DOHH2 (cell line): ENCODE measurements around the gene RBM33.
A peak's percentile ranks its signal among the peaks of the same experiment; 100 is the strongest.

ENCODE experiments used
- H3F3A ChIP-seq: fragments of 200-600 bp; sonication (generic), shearing (Covaris generic); 2 replicates; pipeline ENCODE4 v1.6.0; 2016; ENCODE audit warnings: antibody characterized with exemption, mild to moderate bottlenecking; ENCODE audit not compliant: control insufficient read depth, insufficient read depth
- H3K27ac ChIP-seq: fragments of 200-600 bp; sonication (generic); 2 replicates; pipeline ENCODE4 v1.5.1; 2014; ENCODE audit warnings: low read depth, mild to moderate bottlenecking, low read length, moderate library complexity
- H3K27me3 ChIP-seq: fragments of 200-600 bp; sonication (generic); 2 replicates; pipeline ENCODE4 v1.6.1; 2014; ENCODE audit warnings: mild to moderate bottlenecking, low read length, mixed read lengths; ENCODE audit not compliant: control insufficient read depth
- H3K36me3 ChIP-seq: fragments of 200-600 bp; sonication (generic); 2 replicates; pipeline ENCODE4 v1.6.1; 2014; ENCODE audit warnings: mild to moderate bottlenecking, low read length, moderate library complexity, mixed read lengths; ENCODE audit not compliant: control insufficient read depth
- H3K4me1 ChIP-seq: fragments of 200-600 bp; sonication (generic); 2 replicates; pipeline ENCODE4 v1.6.1; 2014; ENCODE audit warnings: mild to moderate bottlenecking, low read length, mixed read lengths; ENCODE audit not compliant: control insufficient read depth
- H3K4me2 ChIP-seq: fragments of 200-600 bp; sonication (generic); 2 replicates; pipeline ENCODE4 v1.6.0; 2014; ENCODE audit warnings: mild to moderate bottlenecking, low read length, moderate library complexity
- H3K4me3 ChIP-seq: fragments of 200-600 bp; sonication (generic); 2 replicates; pipeline ENCODE4 v1.5.1; 2014; ENCODE audit warnings: mild to moderate bottlenecking, low read length, mixed read lengths
- H3K79me2 ChIP-seq: fragments of 200-600 bp; sonication (generic); 2 replicates; pipeline ENCODE4 v1.6.1; 2014; ENCODE audit warnings: mild to moderate bottlenecking, low read length, mixed read lengths; ENCODE audit not compliant: control insufficient read depth
- H3K9me2 ChIP-seq: fragments of 200-600 bp; sonication (generic); replicated peaks from 2 replicates; pipeline ENCODE4 v1.6.1; 2014; ENCODE audit warnings: mild to moderate bottlenecking, low read length, mixed read lengths; ENCODE audit not compliant: control insufficient read depth
- H3K9me3 ChIP-seq: fragments of 200-600 bp; sonication (generic); 2 replicates; pipeline ENCODE4 v1.6.1; 2014; ENCODE audit warnings: antibody characterized with exemption, low read length, mixed read lengths; ENCODE audit not compliant: control insufficient read depth, insufficient read depth
- H4K20me1 ChIP-seq: fragments of 200-600 bp; sonication (generic); 2 replicates; pipeline ENCODE4 v1.6.0; 2014; ENCODE audit warnings: low read depth, mild to moderate bottlenecking, antibody characterized with exemption, low read length, moderate library complexity; ENCODE audit not compliant: control insufficient read depth, insufficient read depth
- CTCF ChIP-seq: fragments of 200-600 bp; sonication (generic); IDR thresholded peaks from one replicate; pipeline ENCODE4 v1.5.1; 2014; ENCODE audit warnings: antibody characterized with exemption, mild to moderate bottlenecking, low read depth, low read length; ENCODE audit not compliant: poor library complexity, severe bottlenecking
- EZH2phosphoT487 ChIP-seq: fragments of 200-600 bp; sonication (generic); IDR thresholded peaks from 2 replicates; pipeline ENCODE4 v1.6.1; 2017; ENCODE audit warnings: borderline replicate concordance, mild to moderate bottlenecking, antibody characterized with exemption, low read length, moderate library complexity, mixed read lengths

Gene RBM33

GRCh38 chr7:155741082-155741481 lies 96.6 kb downstream of the RBM33 start:
- peak overlapping the region; percentile 91 for H3K27ac ChIP-seq
- H3K4me1 ChIP-seq = peaks cover 95% of the 10 kb centered on the region
- peaks cover 62% of the 10 kb centered on the region for H3F3A ChIP-seq
- peaks cover 94% of the 10 kb centered on the region for H3K36me3 ChIP-seq
- H3K79me2 ChIP-seq = peaks cover 84% of the 10 kb centered on the region
- H3K4me3 ChIP-seq = peak overlapping the region; percentile 60
- no peaks in the 10 kb centered on the region for H3K27me3 ChIP-seq
- no peaks in the 10 kb centered on the region for H3K9me2 ChIP-seq
- H3K9me3 ChIP-seq = no peaks in the 10 kb centered on the region
- peak overlapping the region; percentile 85 for H3K4me2 ChIP-seq
- TF ChIP-seq EZH2phosphoT487 (no peak), CTCF (no peak)
- H4K20me1 ChIP-seq = no peaks in the 10 kb centered on the region

GRCh38 chr7:155741805-155742204 lies 97.3 kb downstream of the RBM33 start:
- Histone ChIP-seq H3K27me3 (no peaks in the 10 kb centered on the region), H3K36me3 (peaks cover 97% of the 10 kb centered on the region), H3K4me3 (peak overlapping the region; percentile 60), H3K4me2 (peak overlapping the region; percentile 85), H3K9me3 (no peaks in the 10 kb centered on the region), H3K4me1 (peaks cover 95% of the 10 kb centered on the region), H3K9me2 (no peaks in the 10 kb centered on the region), H3K79me2 (peaks cover 85% of the 10 kb centered on the region), H3K27ac (peak overlapping the region; percentile 91), H3F3A (peaks cover 62% of the 10 kb centered on the region), H4K20me1 (no peaks in the 10 kb centered on the region)
- no peak for TF ChIP-seq EZH2phosphoT487
- no peak for TF ChIP-seq CTCF

DNA sequence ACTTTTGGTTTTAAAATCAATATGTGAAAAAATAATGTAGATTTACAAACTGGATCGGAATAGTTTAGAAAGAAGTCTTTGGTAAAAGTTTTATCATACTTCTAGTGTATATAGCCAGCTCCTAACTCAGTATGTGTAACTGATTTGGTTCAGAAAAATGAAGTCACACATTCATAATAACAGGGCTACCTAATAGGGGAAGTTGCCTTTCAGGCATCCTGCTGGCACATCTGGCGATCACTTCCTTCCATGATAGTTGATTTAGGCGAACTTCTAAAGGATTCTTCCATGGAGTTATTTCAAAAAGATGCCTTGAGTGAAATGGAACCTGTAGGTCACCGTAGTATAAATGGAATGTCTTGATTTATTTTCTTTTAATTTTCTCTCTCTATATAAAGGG lies 98.7 kb downstream of the RBM33 start:
- Histone ChIP-seq H3F3A (peaks cover 53% of the 10 kb centered on the region), H3K9me3 (no peaks in the 10 kb centered on the region), H3K27me3 (no peaks in the 10 kb centered on the region), H3K79me2 (peaks cover 86% of the 10 kb centered on the region), H3K27ac (peak overlapping the region; percentile 91), H3K4me1 (peaks cover 95% of the 10 kb centered on the region), H3K36me3 (peaks cover 97% of the 10 kb centered on the region), H3K4me2 (peak overlapping the region; percentile 85), H4K20me1 (no peaks in the 10 kb centered on the region), H3K4me3 (peak overlapping the region; percentile 60), H3K9me2 (no peaks in the 10 kb centered on the region)
- TF ChIP-seq CTCF = no peak
- no peak for TF ChIP-seq EZH2phosphoT487
